ENCODE data around the gene ERICH4.
"Not testable (repeated sequence)": the region's sequence is repeated elsewhere in the genome, so short reads cannot be mapped to it uniquely, and the experiment has no call there.

ERICH4 gene

GRCh38 chr19:41456342-41456918 lies 13.5 kb downstream of the ERICH4 start:
- H3K4me1 Mint-ChIP-seq (ENCODE audit: low read depth), result peaks cover 38% of the 10 kb centered on the region
- H3K27ac Mint-ChIP-seq, result peak overlapping the region; percentile 92
- H3K4me3 Mint-ChIP-seq, result peak overlapping the region; percentile 78
- H3K9me3 Mint-ChIP-seq, result no peaks in the 10 kb centered on the region
- H3K27me3 Mint-ChIP-seq (ENCODE audit: low read depth), result peaks cover 19% of the 10 kb centered on the region
- DNase-seq (ENCODE audit: low spot score), result no peak
- peaks cover 5% of the 10 kb centered on the region for H3K36me3 Mint-ChIP-seq (ENCODE audit: low read depth)

GRCh38 chr19:41457241-41457640 lies 14.3 kb downstream of the ERICH4 start:
- Mint-ChIP-seq H3K36me3 (ENCODE audit: low read depth) (peaks cover 5% of the 10 kb centered on the region), H3K27ac (peak overlapping the region; percentile 92), H3K4me3 (peak overlapping the region; percentile 78), H3K27me3 (ENCODE audit: low read depth) (peaks cover 19% of the 10 kb centered on the region), H3K4me1 (ENCODE audit: low read depth) (peaks cover 40% of the 10 kb centered on the region), H3K9me3 (no peaks in the 10 kb centered on the region)
- peak; percentile 17 for DNase-seq (ENCODE audit: low spot score)

- Mint-ChIP-seq H3K36me3 (ENCODE audit: low read depth) (peaks cover under 1% of the 10 kb centered on the region), H3K27me3 (ENCODE audit: low read depth) (peaks cover 31% of the 10 kb centered on the region), H3K9me3 (no peaks in the 10 kb centered on the region), H3K27ac (peak overlapping the region; percentile 27), H3K4me3 (no peak overlapping the region), H3K4me1 (ENCODE audit: low read depth) (peaks cover 28% of the 10 kb centered on the region)
- no peak for DNase-seq (ENCODE audit: low spot score)
Observed at GRCh38 chr19:41462497-41462896, 19.5 kb downstream of the ERICH4 start.

GRCh38 chr19:41463257-41464256 lies 20.6 kb downstream of the ERICH4 start:
- not testable (repeated sequence) for H3K9me3 Mint-ChIP-seq; DNase-seq (ENCODE audit: low spot score); H3K36me3 Mint-ChIP-seq (ENCODE audit: low read depth)
- H3K27me3 Mint-ChIP-seq (ENCODE audit: low read depth), result peaks cover 34% of the 10 kb centered on the region
- peak overlapping the region; percentile 82 for H3K27ac Mint-ChIP-seq
- peaks cover 17% of the 10 kb centered on the region for H3K4me1 Mint-ChIP-seq (ENCODE audit: low read depth)
- H3K4me3 Mint-ChIP-seq, result peak overlapping the region; percentile 15

GRCh38 chr19:41476583-41476982 lies 33.6 kb downstream of the ERICH4 start:
- Mint-ChIP-seq H3K36me3 (ENCODE audit: low read depth) (no peaks in the 10 kb centered on the region), H3K4me3 (no peak overlapping the region), H3K4me1 (ENCODE audit: low read depth) (no peaks in the 10 kb centered on the region), H3K27me3 (ENCODE audit: low read depth) (peaks cover 27% of the 10 kb centered on the region), H3K9me3 (no peaks in the 10 kb centered on the region), H3K27ac (no peak overlapping the region)
- no peak for DNase-seq (ENCODE audit: low spot score)

- H3K9me3 Mint-ChIP-seq, result no peaks in the 10 kb centered on the region
Observed at GRCh38 chr19:41478171-41478570, 35.2 kb downstream of the ERICH4 start.

GRCh38 chr19:41478875-41479756 lies 36.2 kb downstream of the ERICH4 start:
- no peaks in the 10 kb centered on the region for H3K9me3 Mint-ChIP-seq
- no peaks in the 10 kb centered on the region for H3K4me1 Mint-ChIP-seq (ENCODE audit: low read depth)
- no peak overlapping the region for H3K4me3 Mint-ChIP-seq
- no peak overlapping the region for H3K27ac Mint-ChIP-seq
- H3K36me3 Mint-ChIP-seq (ENCODE audit: low read depth), result no peaks in the 10 kb centered on the region
- peaks cover 21% of the 10 kb centered on the region for H3K27me3 Mint-ChIP-seq (ENCODE audit: low read depth)
- no peak for DNase-seq (ENCODE audit: low spot score)

More at GRCh38 chr19:41478171-41478570, 35.2 kb downstream of the ERICH4 start:
- peaks cover 19% of the 10 kb centered on the region for H3K27me3 Mint-ChIP-seq (ENCODE audit: low read depth)
- H3K4me1 Mint-ChIP-seq (ENCODE audit: low read depth), result no peaks in the 10 kb centered on the region
- no peaks in the 10 kb centered on the region for H3K36me3 Mint-ChIP-seq (ENCODE audit: low read depth)
- no peak overlapping the region for H3K4me3 Mint-ChIP-seq
- no peak for DNase-seq (ENCODE audit: low spot score)
- H3K27ac Mint-ChIP-seq, result no peak overlapping the region

- Mint-ChIP-seq H3K4me3 (no peak overlapping the region), H3K27ac (no peak overlapping the region), H3K36me3 (ENCODE audit: low read depth) (no peaks in the 10 kb centered on the region), H3K4me1 (ENCODE audit: low read depth) (no peaks in the 10 kb centered on the region), H3K27me3 (ENCODE audit: low read depth) (peaks cover 23% of the 10 kb centered on the region), H3K9me3 (no peaks in the 10 kb centered on the region)
- no peak for DNase-seq (ENCODE audit: low spot score)
Observed at GRCh38 chr19:41479757-41480191, 36.8 kb downstream of the ERICH4 start.

GRCh38 chr19:41480336-41480735 lies 37.4 kb downstream of the ERICH4 start:
- H3K4me1 Mint-ChIP-seq (ENCODE audit: low read depth), result no peaks in the 10 kb centered on the region
- H3K27ac Mint-ChIP-seq, result no peak overlapping the region
- H3K36me3 Mint-ChIP-seq (ENCODE audit: low read depth), result no peaks in the 10 kb centered on the region
- H3K4me3 Mint-ChIP-seq, result no peak overlapping the region
- H3K27me3 Mint-ChIP-seq (ENCODE audit: low read depth), result peaks cover 26% of the 10 kb centered on the region
- no peaks in the 10 kb centered on the region for H3K9me3 Mint-ChIP-seq
- no peak for DNase-seq (ENCODE audit: low spot score)

- Mint-ChIP-seq H3K27ac (no peak overlapping the region), H3K4me3 (no peak overlapping the region), H3K27me3 (ENCODE audit: low read depth) (peaks cover 31% of the 10 kb centered on the region), H3K36me3 (ENCODE audit: low read depth) (no peaks in the 10 kb centered on the region), H3K9me3 (no peaks in the 10 kb centered on the region), H3K4me1 (ENCODE audit: low read depth) (no peaks in the 10 kb centered on the region)
- no peak for DNase-seq (ENCODE audit: low spot score)
Observed at GRCh38 chr19:41484822-41485221, 41.9 kb downstream of the ERICH4 start.

- H3K9me3 Mint-ChIP-seq; H3K4me1 Mint-ChIP-seq (ENCODE audit: low read depth); H3K4me3 Mint-ChIP-seq; H3K27ac Mint-ChIP-seq; H3K36me3 Mint-ChIP-seq (ENCODE audit: low read depth); DNase-seq (ENCODE audit: low spot score): not testable (repeated sequence)
- peaks cover 34% of the 10 kb centered on the region for H3K27me3 Mint-ChIP-seq (ENCODE audit: low read depth)
Observed at GRCh38 chr19:41486953-41487352, 44.0 kb downstream of the ERICH4 start.

- no peak overlapping the region for H3K4me3 Mint-ChIP-seq
- H3K36me3 Mint-ChIP-seq (ENCODE audit: low read depth), result no peaks in the 10 kb centered on the region
- H3K27ac Mint-ChIP-seq, result no peak overlapping the region
- no peaks in the 10 kb centered on the region for H3K9me3 Mint-ChIP-seq
- H3K27me3 Mint-ChIP-seq (ENCODE audit: low read depth), result peaks cover 18% of the 10 kb centered on the region
- DNase-seq (ENCODE audit: low spot score), result no peak
- H3K4me1 Mint-ChIP-seq (ENCODE audit: low read depth), result no peaks in the 10 kb centered on the region
Observed at GRCh38 chr19:41492843-41493242, 49.9 kb downstream of the ERICH4 start.
